ENCODE measurements around the gene VWA1. TPM values are rescaled to one million over a fixed set of nuclear protein-coding genes. Genes with fewer than 3 reads are reported as not detected.
"Not testable (repeated sequence)": the region's sequence is repeated elsewhere in the genome, so short reads cannot be mapped to it uniquely, and the experiment has no call there.

VWA1 gene
- total RNA-seq, 1 donor from 2014 or later = 83.3 TPM

GRCh38 chr1:1402901-1403392 lies 32.5 kb upstream of the VWA1 start:
- DNase-seq (ENCODE audit: low spot score) = not testable (repeated sequence)

- DNase-seq (ENCODE audit: low spot score) = no peak
Measured at GRCh38 chr1:1403653-1404052, 31.8 kb upstream of the VWA1 start.

DNA sequence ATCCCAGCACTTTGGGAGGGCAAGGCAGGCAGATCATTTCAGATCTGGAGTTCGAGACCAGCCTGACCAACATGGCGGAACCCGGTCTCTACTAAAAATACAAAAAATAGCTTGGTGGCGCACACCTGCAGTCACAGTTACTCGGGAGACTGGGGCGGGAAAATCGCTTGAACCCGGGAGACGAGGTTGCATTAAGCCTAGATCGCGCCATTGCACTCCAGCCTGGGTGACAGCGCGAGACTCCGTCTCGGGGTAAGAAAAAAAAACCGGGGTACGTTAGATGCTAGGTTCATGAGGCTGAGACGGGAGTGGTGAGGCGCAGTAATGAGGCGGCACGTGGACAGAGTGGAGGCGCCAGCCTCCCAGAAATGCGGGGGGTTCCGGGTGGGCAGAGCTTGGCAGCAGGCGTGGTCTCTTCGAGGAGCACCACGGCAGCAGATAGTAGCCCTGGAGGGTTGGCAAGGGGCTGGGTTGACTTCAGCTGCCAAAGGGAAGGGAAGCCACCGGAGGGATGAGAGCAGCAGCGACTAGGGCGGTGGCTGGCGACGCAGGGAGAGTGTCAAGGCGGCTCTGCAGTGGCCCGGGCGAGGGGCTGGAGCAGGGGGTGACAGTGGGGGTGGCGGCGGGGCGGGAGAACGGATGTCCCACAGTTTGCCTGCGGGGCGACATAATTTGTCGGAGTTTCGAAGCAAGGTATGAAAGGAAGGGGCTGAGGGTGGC lies 29.2 kb upstream of the VWA1 start:
- no peak for DNase-seq (ENCODE audit: low spot score)

- peak; percentile 96 for DNase-seq (ENCODE audit: low spot score)
Measured at GRCh38 chr1:1406821-1407635, 28.5 kb upstream of the VWA1 start, which contains the start of gene MRPL20. MRPL20 (minus strand) TSS chr1:1407293; CDS start chr1:1407217, 76 bp downstream.

GRCh38 chr1:1407636-1408318 lies 27.7 kb upstream of the VWA1 start:
- no peak for DNase-seq (ENCODE audit: low spot score)

DNA sequence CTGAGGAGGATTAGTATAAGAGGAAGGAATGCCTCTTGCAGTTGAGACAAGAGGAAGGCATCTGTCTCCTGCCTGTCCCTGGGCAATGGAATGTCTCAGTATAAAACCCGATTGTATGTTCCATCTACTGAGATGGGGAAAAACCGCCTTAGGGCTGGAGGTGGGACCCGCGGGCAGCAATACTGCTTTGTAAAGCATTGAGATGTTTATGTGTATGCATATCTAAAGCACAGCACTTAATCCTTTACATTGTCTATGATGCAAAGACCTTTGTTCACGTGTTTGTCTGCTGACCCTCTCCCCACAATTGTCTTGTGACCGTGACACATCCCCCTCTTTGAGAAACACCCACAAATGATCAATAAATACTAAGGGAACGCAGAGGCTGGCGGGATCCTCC lies 25.3 kb upstream of the VWA1 start:
- not testable (repeated sequence) for DNase-seq (ENCODE audit: low spot score)

DNA sequence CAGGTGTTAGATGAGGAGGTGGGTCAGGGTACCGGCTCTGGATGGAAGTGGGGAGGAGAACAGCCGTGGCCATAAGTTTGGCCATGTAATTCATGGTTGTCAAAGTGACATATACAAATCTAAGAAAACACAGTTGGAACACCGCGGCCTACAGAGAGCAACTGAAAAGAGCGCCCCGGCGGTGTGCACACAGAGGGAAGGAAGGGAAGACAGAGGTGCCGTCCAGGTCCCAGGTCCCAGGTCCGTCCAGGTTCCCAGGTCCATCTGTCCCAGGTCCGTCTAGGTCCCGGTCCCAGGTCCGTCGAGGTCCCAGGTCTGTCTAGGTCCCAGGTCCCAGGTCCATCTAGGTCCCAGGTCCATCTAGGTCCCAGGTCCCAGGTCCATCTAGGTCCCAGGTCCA lies 23.9 kb upstream of the VWA1 start:
- no peak for DNase-seq (ENCODE audit: low spot score)

DNA sequence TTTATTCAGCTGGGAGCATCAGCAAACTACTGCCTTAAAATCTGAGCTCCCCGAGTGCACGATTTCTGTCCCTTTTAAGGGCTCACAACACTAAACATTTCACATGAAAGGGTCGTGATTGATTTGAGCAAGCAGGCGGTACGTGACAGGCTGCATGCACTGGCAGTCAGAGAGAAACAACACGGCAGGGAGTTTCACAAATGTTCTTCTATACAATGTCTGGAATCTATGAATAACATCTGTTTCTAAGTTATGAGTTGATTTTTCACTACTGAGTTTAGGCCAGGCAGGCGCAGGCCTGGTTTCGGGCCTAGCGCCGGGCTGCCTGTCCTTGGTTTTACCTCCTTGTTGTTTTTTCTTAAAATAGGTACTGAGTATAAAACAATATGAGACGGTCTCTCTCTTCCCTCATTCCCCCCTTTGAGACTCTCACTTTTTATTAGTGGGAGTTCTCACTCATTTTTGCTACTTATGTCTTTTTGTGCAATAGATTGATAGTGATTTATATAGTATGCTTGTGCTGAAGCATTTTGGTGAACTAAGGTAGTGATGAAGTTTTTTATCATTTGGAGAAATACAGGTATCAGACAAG lies 23.1 kb upstream of the VWA1 start:
- DNase-seq (ENCODE audit: low spot score) = not testable (repeated sequence)

GRCh38 chr1:1415751-1416150 lies 19.7 kb upstream of the VWA1 start:
- DNase-seq (ENCODE audit: low spot score) = no peak

GRCh38 chr1:1417396-1417795 lies 18.1 kb upstream of the VWA1 start:
- DNase-seq (ENCODE audit: low spot score) = not testable (repeated sequence)

GRCh38 chr1:1417825-1418463 lies 17.5 kb upstream of the VWA1 start:
- not testable (repeated sequence) for DNase-seq (ENCODE audit: low spot score)

DNA sequence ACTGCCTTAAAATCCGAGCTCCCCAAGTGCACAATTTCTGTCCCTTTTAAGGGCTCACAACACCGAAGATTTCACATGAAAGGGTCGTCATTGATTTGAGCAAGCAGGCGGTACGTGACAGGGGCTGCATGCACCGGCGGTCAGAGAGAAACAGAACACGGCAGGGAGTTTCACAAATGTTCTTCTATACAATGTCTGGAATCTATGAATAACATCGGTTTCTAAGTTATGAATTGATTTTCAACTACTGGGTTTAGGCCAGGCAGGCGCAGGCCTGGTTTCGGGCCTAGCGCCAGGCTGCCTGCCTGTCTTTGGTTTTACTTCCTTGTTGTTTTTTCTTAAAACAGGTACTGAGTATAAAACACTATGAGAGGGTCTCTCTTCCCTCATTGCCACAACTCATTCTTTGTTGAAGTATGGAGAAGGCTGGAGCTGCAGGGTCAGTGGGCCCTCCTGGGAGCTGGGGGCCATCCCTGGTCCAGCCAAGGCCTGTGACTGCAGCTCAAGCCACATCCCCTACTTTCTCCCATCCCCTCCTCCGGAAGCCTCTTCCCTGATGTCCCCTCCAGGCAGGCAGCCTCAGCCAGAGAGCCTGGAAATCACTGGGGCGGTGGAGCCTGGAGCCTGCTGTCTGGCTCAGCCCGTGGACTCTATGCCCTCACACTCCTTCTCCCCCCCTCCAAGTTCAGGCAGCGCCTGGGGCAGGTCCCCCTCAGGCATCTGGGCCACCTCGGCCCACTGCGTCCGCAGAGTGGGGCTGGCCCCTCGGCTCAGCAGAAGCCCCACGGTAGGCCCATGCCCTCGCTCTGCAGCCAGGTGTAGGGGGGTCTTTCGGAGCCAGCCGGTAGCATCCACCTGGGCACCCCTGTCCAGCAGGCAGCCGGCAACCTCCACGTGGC lies 16.8 kb upstream of the VWA1 start:
- no peak for DNase-seq (ENCODE audit: low spot score)

GRCh38 chr1:1419363-1419812 lies 16.1 kb upstream of the VWA1 start:
- no peak for DNase-seq (ENCODE audit: low spot score)

- DNase-seq (ENCODE audit: low spot score) = no peak
Measured at GRCh38 chr1:1419813-1420653, 15.5 kb upstream of the VWA1 start.

GRCh38 chr1:1420654-1421141 lies 14.8 kb upstream of the VWA1 start:
- no peak for DNase-seq (ENCODE audit: low spot score)

- peak; percentile 81 for DNase-seq (ENCODE audit: low spot score)
Measured at GRCh38 chr1:1421147-1421906, 14.2 kb upstream of the VWA1 start, which contains the start of gene ANKRD65. ANKRD65 (minus strand) TSS chr1:1421276; CDS start chr1:1421005, 271 bp downstream.

DNA sequence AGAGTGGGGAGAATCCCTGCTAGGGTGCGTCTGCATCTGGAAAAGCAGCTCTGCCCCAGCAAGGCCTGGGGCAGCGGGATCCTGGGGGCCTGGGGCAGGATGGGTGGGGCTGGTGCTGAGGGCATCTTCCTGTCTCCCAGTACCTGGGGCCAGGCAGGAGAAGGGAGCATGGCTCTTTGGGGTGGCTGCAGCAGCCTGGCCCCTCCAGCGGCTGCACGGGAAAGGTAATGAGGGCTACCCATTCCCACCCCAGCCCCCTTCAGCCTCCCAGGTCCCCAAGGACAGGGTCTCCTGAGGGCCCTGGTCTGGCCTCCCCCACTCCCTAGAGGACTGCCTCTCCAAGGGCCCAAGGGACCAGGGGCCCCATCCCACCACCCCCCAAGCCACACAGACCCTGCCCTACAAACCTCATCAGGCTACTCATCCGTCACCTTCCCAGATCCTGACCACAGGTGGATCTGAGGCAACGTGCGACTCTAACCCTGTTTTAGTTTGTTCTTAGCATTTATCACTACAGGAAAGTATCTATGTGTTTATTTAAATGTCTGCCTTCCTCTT lies 13.5 kb upstream of the VWA1 start:
- no peak for DNase-seq (ENCODE audit: low spot score)
